HG03159 (cell line): ENCODE data around the gene PRDM4.
A peak's percentile ranks its signal among the peaks of the same experiment; 100 is the strongest.
"Not testable (repeated sequence)": the region's sequence is repeated elsewhere in the genome, so short reads cannot be mapped to it uniquely, and the experiment has no call there.

Experiments used
- ATAC-seq: cut with Tn5 transposase; IDR thresholded peaks from one replicate; pipeline ENCODE4 v1.9.1; 2021; ENCODE audit warnings: mild to moderate bottlenecking, moderate library complexity; ENCODE audit not compliant: unreplicated experiment

The PRDM4 gene

GRCh38 chr12:107702106-107702505, 58.8 kb downstream of the PRDM4 start:
- ATAC-seq, result no peak

GRCh38 chr12:107695772-107696171, 65.2 kb downstream of the PRDM4 start:
- ATAC-seq, result not testable (repeated sequence)

- peak; percentile 81 for ATAC-seq
These were observed 75.3 kb downstream of the PRDM4 start, which contains the start of gene PWP1 for GRCh38 chr12:107685360-107686248. Gene PWP1 (plus strand): TSS chr12:107685799. CDS start chr12:107685900, 101 bp downstream.

- no peak for ATAC-seq
These were observed 76.0 kb downstream of the PRDM4 start for GRCh38 chr12:107684990-107685359.

GRCh38 chr12:107684029-107684795, 76.7 kb downstream of the PRDM4 start:
- no peak for ATAC-seq
